Stomach (tissue), 9 donors: ENCODE results near the gene GSG1L. TPM values are rescaled to one million over a fixed set of nuclear protein-coding genes. Genes with fewer than 3 reads are reported as not detected.

Source experiments
- DNase-seq, 2 donors: peaks; one replicate each; pipeline versions ENCODE4 v3.0.0 to v3.0.0-alpha.2; 2013 to 2019
- H3K27ac ChIP-seq, 5 donors: fragments of 200-600 bp in 4 of 5; sonication (generic) in 4 of 5; one replicate each; pipeline ENCODE4 v1.5.1; 2013 to 2019; ENCODE audit warnings: mild to moderate bottlenecking in 1 of 5, moderate library complexity in 1 of 5
- H3K27me3 ChIP-seq, 3 donors: fragments of 200-600 bp; sonication (generic); one replicate each; pipeline ENCODE4 v1.5.1; 2017 to 2019; ENCODE audit warnings: mixed run types in 1 of 3
- H3K36me3 ChIP-seq, 4 donors: fragments of 200-600 bp; sonication (generic); 1 replicate in 3 of 4; 2 replicates in 1 of 4; pipeline ENCODE4 v1.5.1; 2016 to 2019
- H3K4me1 ChIP-seq, 4 donors: fragments of 200-600 bp; sonication (generic); one replicate each; pipeline ENCODE4 v1.5.1; 2016 to 2019
- H3K4me3 ChIP-seq, 4 donors: fragments of 200-600 bp; sonication (generic) in 3 of 4; one replicate each; pipeline ENCODE4 v1.5.1; 2016 to 2019; ENCODE audit warnings: mild to moderate bottlenecking in 1 of 4
- H3K9me3 ChIP-seq, 4 donors: fragments of 200-600 bp; sonication (generic); one replicate each; pipeline ENCODE4 v1.5.1; 2016 to 2019
- CTCF ChIP-seq, 7 experiments: fragments of 450-650 bp in 4 of 7; fragments of 200-600 bp in 3 of 7; sonication (generic) in 3 of 7; IDR thresholded peaks; one replicate each; pipeline ENCODE4 v1.5.1; 2016 to 2019; ENCODE audit warnings: antibody characterized with exemption in 7 of 7, control low read depth in 2 of 7, mild to moderate bottlenecking in 1 of 7
- EP300 ChIP-seq: sonication (generic); formaldehyde crosslinking; IDR thresholded peaks from one replicate; pipeline ENCODE4 v1.6.1; 2017; ENCODE audit warnings: antibody characterized with exemption
- POLR2A ChIP-seq, 4 donors: fragments of 450-650 bp; IDR thresholded peaks; one replicate each; pipeline ENCODE4 v1.6.1; 2016; ENCODE audit warnings: antibody characterized with exemption in 4 of 4, control low read depth in 2 of 4, mild to moderate bottlenecking in 1 of 4, moderate library complexity in 1 of 4
- POLR2AphosphoS5 ChIP-seq, 3 donors: sonication (generic); formaldehyde crosslinking; IDR thresholded peaks; one replicate each; pipeline ENCODE4 v1.6.1; 2016; ENCODE audit warnings: antibody characterized with exemption in 3 of 3
- WGBS, 5 donors: extraction: QIAGEN DNeasy Blood & Tissue Kit in 3 of 5; methylation state at CpG; one replicate each; pipeline versions ENCODE4 v1.1.5 to v1.1.7; 2013 to 2018; 5-methylcytosine and 5-hydroxymethylcytosine counted together
- intact Hi-C: fragments of 100-400 bp; cut with DNase I; formaldehyde crosslinking; loops from one replicate; pipeline ENCODE4 v1.15.1; 2023; ENCODE audit warnings: low total_unique reads
- polyA plus RNA-seq, 3 donors: library from polyadenylated mRNA; stranded (reverse); fragments of 200-250 nt; gene quantifications; one replicate each; pipeline ENCODE4 v1.2.3, GENCODE V29; 2013
- total RNA-seq, 5 donors: library from RNA; depleted of rRNA; stranded (reverse); fragments of >200 nt; gene quantifications; one replicate each; pipeline versions ENCODE4 v1.1.0 to v1.2.3, GENCODE V29; 2014 to 2016
- donor health status: healthy with polysubstance abuse.
- donor health status: Bipolar disorder and iron deficiency.
- donor health status: healthy.

The GSG1L gene
- total and polyA plus RNA-seq, 8 donors, result 0.06 TPM; not detected in 7

- H3K27me3 ChIP-seq, result peaks cover 0 to 48% (median 0%) of the 10 kb centered on the region in 3 donors
- H3K4me1 ChIP-seq, result no peaks in the 10 kb centered on the region
- no peak overlapping the region for H3K4me3 ChIP-seq
- intact Hi-C loops, result no loop called here
- no peaks in the 10 kb centered on the region for H3K36me3 ChIP-seq
- WGBS, 5 donors, result 60 to 71% (median 68%) methylated on average over 13 of the region's 13 CpGs
- no peaks in the 10 kb centered on the region for H3K9me3 ChIP-seq
- DNase-seq, result no peak
- TF ChIP-seq POLR2A (IDR thresholded peaks at IDR 0.05) (no peak), POLR2AphosphoS5 (IDR thresholded peaks at IDR 0.05) (no peak), EP300 (no peak), CTCF (IDR thresholded peaks at IDR 0.05) (no peak)
- H3K27ac ChIP-seq, result no peak overlapping the region
These were observed 210.8 kb downstream of the GSG1L start for GRCh38 chr16:27852681-27853080.

- H3K27ac ChIP-seq, result no peak overlapping the region
- WGBS, 5 donors, result 84 to 89% (median 88%) methylated on average over 7 of the region's 7 CpGs
- TF ChIP-seq CTCF (IDR thresholded peaks at IDR 0.05), result no peak
- TF ChIP-seq EP300, result no peak
- no peak for TF ChIP-seq POLR2AphosphoS5 (IDR thresholded peaks at IDR 0.05)
- no peak for TF ChIP-seq POLR2A (IDR thresholded peaks at IDR 0.05)
- no peaks in the 10 kb centered on the region for H3K36me3 ChIP-seq
- H3K9me3 ChIP-seq, result no peaks in the 10 kb centered on the region
- no peak overlapping the region for H3K4me3 ChIP-seq
- no peaks in the 10 kb centered on the region for H3K4me1 ChIP-seq
- no peak for DNase-seq
- H3K27me3 ChIP-seq, result peaks cover 0 to 48% (median 0%) of the 10 kb centered on the region in 3 donors
- intact Hi-C loops, result no loop called here
These were observed 211.4 kb downstream of the GSG1L start for GRCh38 chr16:27852116-27852515.

- intact Hi-C loops, result no loop called here
- 59 to 77% (median 72%) methylated on average over 9 of the region's 9 CpGs for WGBS, 5 donors
- TF ChIP-seq CTCF (IDR thresholded peaks at IDR 0.05), result no peak
- TF ChIP-seq EP300, result no peak
- TF ChIP-seq POLR2A (IDR thresholded peaks at IDR 0.05), result no peak
- TF ChIP-seq POLR2AphosphoS5 (IDR thresholded peaks at IDR 0.05), result no peak
These were observed 211.9 kb downstream of the GSG1L start for GRCh38 chr16:27851586-27851985.

GRCh38 chr16:27849621-27850020 lies 213.9 kb downstream of the GSG1L start:
- TF ChIP-seq POLR2AphosphoS5 (IDR thresholded peaks at IDR 0.05) (no peak), POLR2A (IDR thresholded peaks at IDR 0.05) (no peak), CTCF (IDR thresholded peaks at IDR 0.05) (no peak), EP300 (no peak)
- H3K27ac ChIP-seq, result no peak overlapping the region
- 81 to 91% (median 87%) methylated on average over 3 of the region's 3 CpGs for WGBS, 5 donors
- H3K4me1 ChIP-seq, result no peaks in the 10 kb centered on the region
- intact Hi-C loops, result no loop called here
- H3K4me3 ChIP-seq, result no peak overlapping the region
- peaks cover 0 to 56% (median 0%) of the 10 kb centered on the region in 3 donors for H3K27me3 ChIP-seq
- no peaks in the 10 kb centered on the region for H3K36me3 ChIP-seq
- H3K9me3 ChIP-seq, result peaks cover 0 to 6% (median 0%) of the 10 kb centered on the region in 4 donors
- no peak for DNase-seq

More at GRCh38 chr16:27851586-27851985, 211.9 kb downstream of the GSG1L start:
- no peaks in the 10 kb centered on the region for H3K36me3 ChIP-seq
- no peak overlapping the region for H3K4me3 ChIP-seq
- H3K27me3 ChIP-seq, result peaks cover 0 to 48% (median 0%) of the 10 kb centered on the region in 3 donors
- no peak overlapping the region for H3K27ac ChIP-seq
- DNase-seq, result no peak
- H3K4me1 ChIP-seq, result no peaks in the 10 kb centered on the region
- no peaks in the 10 kb centered on the region for H3K9me3 ChIP-seq
